H1 (cell line): Measurements from ENCODE around the gene MYL7.

Source experiments
- EGR1 ChIP-seq: IDR thresholded peaks from 2 replicates; pipeline ENCODE4 v1.6.1; 2011; ENCODE audit warnings: low read depth, low read length, borderline replicate concordance
- EZH2 ChIP-seq: fragments of 200-600 bp; sonication (generic); IDR thresholded peaks from 2 replicates; pipeline ENCODE4 v1.7.1; 2012; ENCODE audit warnings: low read depth, mild to moderate bottlenecking, moderate library complexity, low read length, inconsistent platforms; ENCODE audit not compliant: severe bottlenecking

GRCh38 chr7:44148961-44149536, 7.9 kb upstream of the MYL7 start:
- TF ChIP-seq EZH2 (no peak), EGR1 (no peak)
